HUDEP-2 (cell line): ENCODE measurements around the gene MUC16.

Experiments
- DNase-seq, 76 experiments: peaks; one replicate each; lab custom pipeline; 2025; ENCODE audit not compliant: unreplicated experiment in 76 of 76; lab: John Stamatoyannopoulos, UW

MUC16 gene

DNA sequence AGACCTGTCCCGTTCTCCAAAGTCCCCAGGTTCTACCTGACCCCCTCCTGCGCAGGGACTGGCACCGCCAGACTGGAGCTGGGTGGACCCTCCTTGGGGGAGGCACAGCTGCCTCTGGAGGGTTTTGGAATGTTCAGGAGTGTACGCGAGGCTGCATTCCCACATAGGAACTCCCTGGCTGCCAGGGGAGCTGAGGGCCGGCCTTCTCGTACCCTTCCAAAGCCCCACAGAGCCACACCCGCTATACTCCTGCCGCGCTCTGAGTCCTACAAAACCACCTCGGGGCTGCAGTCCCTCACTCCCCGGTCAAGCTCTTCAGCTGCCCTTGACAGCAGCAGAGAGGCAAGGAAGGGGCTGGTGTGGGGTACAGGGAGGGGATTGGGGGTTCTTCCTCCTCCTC is 484 bp upstream of the MUC16 start:
- DNase-seq: no peak

DNA sequence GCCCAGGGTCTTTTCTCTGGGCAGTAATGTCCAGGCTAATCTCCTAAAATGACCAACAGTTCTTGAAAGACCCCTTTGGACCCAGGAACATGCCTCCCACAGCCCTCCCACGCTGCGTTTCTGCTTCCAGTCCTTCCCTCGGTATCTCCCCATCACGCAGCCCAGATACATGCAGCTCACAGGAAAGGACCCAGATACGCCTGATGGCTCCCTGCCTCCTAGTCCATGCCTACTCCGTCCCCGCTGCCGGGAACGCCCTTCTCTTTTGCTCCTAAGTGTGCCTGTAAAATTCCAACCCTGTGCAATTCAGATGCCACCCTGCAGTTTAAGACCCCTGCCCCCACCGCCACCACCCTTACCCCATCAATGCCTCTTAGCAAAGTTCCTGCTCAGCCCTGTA is 778 bp downstream of the MUC16 start:
- DNase-seq: no peak

DNA sequence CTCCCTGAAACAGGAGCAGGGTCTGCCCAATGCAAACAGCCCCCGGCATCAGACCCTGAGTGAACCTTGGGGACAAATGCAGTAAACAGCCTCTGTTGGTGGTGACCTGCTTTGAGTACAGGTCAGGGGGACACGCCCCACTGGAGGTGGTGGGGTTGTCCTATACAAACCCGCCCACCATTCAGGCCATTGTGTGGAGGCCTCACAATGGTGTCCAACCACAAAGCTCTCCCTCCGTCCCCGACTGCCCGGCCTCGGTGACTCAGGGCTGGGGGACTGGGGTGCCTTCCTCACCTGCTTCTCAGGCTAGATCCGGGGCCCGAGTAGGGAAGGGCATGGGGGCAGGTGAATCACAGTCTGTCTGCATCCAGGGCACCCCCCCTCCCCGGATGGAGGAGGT is 1.5 kb downstream of the MUC16 start:
- DNase-seq: no peak

DNA sequence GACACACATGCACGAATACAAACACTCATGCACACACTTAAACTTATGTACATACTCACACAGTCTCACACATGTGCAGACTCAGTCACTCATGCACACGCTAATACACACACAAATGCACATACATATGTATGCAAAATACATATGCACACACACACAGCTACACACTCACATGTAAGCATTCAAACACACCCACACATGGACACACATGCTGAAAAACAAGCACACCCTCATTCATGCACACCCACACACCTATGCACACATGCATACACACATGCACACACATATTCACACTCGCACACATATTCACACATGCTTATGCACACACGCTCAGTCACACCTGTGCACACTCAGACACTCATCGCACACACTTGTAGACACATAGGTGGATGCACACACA is 9.3 kb downstream of the MUC16 start:
- DNase-seq: no peak

DNA sequence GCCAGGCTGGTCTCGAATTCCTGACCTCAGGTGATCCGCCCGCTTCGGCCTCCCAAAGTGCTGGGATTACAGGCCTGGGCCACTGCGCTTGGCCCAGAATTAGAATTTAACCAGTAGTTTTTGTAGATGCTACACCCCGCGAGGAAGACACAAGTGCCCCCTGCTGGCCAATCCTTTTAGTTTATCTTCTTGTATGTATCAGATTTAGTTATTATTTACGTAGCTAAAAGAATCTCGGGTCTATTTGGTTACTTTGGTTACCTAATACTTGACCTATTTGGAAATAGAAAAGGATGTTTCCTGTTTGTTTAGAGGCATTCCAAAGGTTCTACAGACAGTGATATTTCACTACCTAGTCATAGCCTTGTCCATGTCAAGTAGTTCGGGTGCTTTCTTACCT is 22.0 kb downstream of the MUC16 start:
- peak in 10 of 76 experiments; percentile 1 to 27 (median 7) for DNase-seq

DNA sequence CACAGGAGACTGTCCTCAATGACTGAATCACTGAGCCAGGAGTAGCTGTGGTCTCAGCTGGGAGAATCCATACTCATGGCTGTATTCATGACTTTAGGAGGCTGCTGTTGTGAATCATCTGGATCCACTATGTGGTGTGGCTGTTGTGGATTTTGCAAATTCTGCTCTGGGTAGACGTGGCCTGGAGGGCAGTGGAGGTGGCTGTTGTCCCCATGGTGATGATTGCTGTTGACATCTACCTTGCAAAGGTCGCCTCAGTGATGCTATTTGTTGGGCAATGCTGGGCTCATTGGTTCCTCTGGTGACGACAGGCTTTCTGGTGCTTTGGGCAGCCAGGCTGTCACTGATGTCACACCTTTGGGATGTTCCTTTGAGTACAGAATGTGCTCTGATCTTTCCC is 23.9 kb downstream of the MUC16 start:
- no peak for DNase-seq

DNA sequence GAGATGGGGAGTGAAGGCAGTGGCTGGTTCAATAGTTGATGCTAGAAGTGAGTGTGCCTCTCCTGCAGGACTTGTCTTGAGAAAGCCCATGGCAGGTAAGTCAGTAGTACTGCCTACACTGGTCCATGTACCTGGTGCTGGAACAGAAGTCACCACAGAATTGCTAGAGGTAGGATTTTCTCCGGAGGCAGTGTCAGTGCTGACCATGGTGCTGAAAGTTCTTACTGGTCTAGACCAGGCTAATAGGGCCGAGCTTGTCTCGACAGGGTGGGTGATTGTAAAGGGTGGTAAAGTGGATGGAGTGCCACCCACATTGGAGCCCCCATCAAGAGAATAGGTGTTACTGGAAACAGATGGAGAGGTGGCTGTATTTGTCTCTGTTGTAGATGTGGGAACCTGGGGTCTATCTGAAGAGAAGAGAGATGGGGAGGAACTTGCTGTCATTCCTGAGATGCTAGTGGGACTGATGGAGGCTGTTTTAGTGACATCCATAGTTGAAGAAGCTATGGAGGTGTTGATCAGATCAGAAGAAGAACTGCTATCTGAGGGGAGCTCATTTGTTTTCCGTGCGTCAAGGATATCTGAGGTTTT is 36.6 kb downstream of the MUC16 start:
- peak in 16 of 76 experiments; percentile 5 to 35 (median 18) for DNase-seq

DNA sequence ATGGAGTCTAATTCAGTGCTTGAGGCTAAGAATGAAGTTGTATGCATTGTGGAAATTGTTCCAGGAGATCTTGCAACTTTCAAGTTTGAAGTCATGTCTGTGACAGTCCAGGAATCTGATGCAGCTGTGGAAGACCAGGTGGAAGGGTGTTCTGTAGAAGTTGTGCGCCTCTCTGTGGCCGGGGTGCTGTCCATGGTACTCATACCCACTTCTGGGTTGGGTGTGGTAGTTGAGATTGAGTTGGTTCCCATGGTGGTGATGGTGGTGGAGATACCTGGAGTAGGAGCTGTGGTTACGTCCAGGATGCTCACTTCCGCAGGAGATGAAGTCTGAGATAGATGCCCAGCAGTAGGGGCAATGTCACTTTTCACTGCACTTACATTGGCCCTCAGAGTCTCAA is 44.3 kb downstream of the MUC16 start:
- peak in 14 of 76 experiments; percentile 2 to 35 (median 8) for DNase-seq
